GM18505 (cell line): ENCODE data around the gene SLC9A1.

Experiments
- ATAC-seq: cut with Tn5 transposase; IDR thresholded peaks from one replicate; pipeline ENCODE4 v1.9.1; 2021; ENCODE audit not compliant: unreplicated experiment
- POLR2A ChIP-seq: IDR thresholded peaks from 4 replicates; pipeline ENCODE4 v1.6.1; 2011; ENCODE audit warnings: borderline replicate concordance; ENCODE audit not compliant: insufficient read depth, insufficient read length; ENCODE audit errors: extremely low read depth

The SLC9A1 gene

DNA sequence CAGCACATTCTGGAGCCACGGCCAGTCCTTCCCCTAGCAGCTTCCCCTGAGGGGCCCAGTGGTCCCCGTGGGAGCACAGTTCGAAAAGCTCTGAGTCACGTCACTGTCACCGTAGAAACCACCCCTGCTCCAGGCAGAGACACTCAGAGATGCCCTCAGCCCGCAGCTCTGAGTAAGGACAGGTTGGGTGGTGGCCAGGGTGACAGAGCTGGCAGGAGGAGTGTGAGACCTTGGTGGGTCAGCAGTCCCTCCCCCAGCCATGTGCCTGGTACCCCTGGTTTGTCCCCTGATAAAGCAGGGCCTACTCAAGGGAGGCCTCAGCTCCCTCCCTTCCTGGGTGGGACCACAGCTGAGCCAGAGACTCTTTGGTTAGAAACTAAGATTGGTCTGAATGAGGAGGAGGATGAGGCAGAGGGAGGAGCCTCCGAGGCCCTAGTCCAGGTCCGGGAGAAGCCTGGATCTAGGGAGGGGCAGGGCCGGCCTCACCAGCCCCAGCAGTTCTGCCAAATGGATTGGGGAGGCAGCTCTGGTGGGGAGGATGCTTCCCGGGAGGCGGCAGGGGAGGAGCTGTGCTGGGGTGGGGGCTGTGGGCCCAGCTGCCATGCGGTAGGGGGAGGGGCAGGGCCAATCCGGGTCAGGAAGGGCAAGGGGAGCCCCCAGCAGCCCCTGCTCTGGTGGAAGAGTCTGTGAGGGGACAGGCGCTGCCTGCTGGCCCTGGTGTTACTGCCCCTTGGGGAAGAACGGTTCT is 55.2 kb downstream of the SLC9A1 start:
- no peak for ATAC-seq
- TF ChIP-seq POLR2A: no peak

DNA sequence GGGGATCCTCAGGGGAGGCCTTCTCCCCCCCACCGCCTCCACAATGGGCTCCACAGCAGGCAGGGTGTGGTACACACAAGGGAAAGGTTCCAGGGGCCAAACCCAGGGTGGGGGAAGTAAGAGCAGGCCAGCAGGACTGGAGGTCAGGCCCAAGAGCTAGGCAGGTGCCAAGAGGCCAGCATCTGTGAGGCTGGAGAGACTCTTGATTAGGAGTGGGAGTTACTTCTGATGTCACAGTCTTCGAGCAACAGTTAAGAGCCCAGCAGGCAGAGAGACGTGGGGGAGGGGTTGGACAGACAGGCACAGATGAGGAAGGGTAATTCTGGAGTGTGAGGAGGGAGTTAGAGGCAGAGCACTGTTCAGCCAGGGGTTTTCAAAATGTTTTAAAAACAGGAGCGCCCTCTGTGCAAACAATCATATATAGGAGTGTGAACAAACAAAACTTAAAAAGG is 55.8 kb downstream of the SLC9A1 start:
- no peak for TF ChIP-seq POLR2A
- no peak for ATAC-seq

DNA sequence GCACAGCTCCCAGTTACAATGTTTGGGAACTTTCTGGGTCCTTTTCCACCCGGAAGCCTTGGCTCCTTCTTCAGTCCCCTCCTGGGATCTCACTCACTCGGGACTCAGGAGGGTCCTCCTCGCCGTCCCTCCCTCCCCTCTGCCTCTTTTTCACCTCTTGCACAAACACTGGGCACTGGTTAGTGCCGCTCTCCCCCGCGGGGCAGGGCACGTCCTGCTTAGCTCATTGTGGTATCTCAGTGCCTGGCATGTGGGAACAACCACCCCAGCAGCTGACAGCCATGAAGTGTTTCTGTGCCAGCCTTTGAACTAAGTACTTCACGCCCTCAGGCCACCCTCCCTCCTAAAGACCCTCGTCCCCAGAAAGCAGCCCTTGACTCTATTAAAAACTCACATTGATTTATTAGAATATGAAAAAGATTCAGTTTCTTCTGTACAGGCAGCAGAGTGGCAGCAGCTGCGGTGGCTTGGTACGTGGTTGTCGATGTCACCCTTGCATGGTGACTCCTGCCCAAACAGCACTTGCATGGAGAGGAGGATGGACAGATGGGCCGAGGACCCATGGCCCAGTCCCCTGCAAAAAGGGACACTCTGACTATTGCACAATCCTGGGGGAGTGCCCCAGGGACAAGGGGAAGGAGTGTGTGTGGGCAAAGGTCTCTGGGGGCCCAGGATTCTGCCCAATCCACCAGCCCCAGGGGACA is 56.3 kb downstream of the SLC9A1 start:
- TF ChIP-seq POLR2A: no peak
- no peak for ATAC-seq

DNA sequence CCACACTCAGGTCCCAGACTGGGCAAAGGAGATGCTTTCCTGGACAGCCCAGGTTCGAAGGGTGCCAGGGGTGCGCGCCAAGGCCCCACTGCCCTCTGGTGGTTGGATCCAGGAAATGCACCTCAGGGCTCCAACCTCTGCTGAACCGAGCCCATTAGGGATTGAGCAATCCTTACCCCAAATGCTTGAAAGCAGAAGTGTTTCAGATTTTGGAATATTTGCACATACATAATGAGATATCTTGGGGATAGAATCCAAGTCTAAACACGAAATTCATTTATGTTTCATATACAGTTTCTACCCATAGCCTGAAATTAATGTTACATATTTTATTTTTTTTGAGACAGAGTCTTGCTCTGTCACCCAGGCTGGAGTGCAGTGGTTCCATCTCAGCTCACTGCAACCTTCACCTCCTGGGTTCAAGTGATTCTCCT is 57.4 kb downstream of the SLC9A1 start:
- TF ChIP-seq POLR2A: no peak
- ATAC-seq: no peak

DNA sequence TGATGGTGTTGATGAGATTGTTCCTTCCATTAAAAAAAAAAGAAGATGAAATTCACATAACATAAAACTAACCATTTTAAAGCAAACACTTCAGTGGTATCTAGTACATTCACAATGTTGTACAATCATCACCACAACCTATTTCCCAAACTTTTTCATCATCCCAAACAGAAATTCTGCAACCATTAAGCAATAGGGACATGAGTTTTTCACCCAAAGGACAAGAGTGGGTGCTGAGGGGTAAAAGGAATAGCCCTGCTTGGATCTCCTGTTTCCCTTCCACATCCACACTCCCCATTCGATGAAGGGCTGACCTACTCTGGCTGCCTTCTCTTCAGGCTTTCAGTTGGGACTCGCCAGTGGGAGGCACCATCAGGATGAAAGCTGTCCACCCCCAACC is 59.3 kb downstream of the SLC9A1 start:
- no peak for ATAC-seq
- no peak for TF ChIP-seq POLR2A

DNA sequence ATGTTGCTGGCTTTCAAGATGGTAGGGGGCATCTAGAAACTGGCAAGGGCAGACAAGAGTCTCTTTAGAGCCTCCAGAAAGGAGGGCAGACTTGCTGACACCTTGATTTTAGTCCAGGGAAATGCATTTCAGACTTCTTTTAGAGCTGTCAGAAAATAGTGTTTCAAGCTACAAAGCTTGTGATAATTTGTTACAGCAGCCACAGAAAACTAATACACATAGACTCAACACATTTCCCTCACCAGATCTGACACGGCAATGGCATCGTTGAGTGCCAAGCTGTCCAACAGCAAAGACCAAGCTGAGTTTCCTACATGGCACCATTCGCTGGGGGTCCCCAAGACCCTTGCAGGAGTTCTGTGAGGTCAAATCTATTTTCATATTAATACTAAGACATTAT is 62.0 kb downstream of the SLC9A1 start:
- TF ChIP-seq POLR2A: no peak
- ATAC-seq: no peak

DNA sequence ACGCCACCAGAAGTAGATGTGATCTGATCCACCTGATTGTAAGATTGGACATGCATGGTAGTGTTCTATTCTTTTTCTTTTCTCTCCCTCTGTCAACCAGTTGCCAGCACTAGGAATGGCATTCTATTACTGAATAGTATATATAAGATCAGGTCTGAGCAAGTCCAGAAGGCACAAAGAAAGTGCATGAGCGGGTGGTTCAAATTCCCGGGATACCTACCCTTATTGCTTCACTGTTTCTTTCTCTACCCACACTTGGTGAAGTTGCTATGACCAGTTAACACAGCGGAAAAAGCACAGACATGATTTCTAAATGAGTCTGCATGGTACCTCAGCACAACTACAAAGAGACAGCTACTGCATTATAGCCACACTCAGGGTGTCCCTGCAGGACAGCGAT is 64.0 kb downstream of the SLC9A1 start:
- ATAC-seq: no peak
- TF ChIP-seq POLR2A: no peak

- no peak for ATAC-seq
- no peak for TF ChIP-seq POLR2A
Observed at GRCh38 chr1:27087371-27088220, 67.3 kb downstream of the SLC9A1 start.

GRCh38 chr1:27086628-27087027 is 68.3 kb downstream of the SLC9A1 start:
- no peak for ATAC-seq
- no peak for TF ChIP-seq POLR2A

- no peak for TF ChIP-seq POLR2A
- no peak for ATAC-seq
Observed at GRCh38 chr1:27086026-27086425, 68.9 kb downstream of the SLC9A1 start.

DNA sequence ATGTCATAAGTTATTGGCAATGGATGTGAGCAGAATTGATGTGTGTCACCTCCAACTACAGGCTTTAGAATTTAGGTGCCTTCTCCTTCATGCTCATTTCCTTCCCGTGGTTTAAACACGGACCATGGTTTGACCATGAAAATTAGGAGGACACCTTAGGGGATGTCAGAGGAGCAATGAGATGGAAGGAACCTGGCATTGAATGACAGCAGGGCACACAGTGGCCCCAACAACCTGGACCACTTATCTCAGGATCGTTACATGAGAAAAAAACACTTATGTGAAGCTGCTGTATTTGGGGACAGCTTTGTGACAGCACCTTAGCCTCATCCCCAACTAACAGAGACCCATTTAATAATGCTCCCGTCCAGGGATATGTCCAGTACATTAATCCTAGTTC is 70.8 kb downstream of the SLC9A1 start:
- no peak for TF ChIP-seq POLR2A
- no peak for ATAC-seq

- ATAC-seq: no peak
- no peak for TF ChIP-seq POLR2A
Observed at GRCh38 chr1:27077968-27078367, 77.0 kb downstream of the SLC9A1 start.

GRCh38 chr1:27076803-27077202 is 78.1 kb downstream of the SLC9A1 start:
- no peak for TF ChIP-seq POLR2A
- no peak for ATAC-seq
